Fibroblast of lung (primary cell): ENCODE results near the gene POPDC3.

Experiments used
- EZH2 ChIP-seq: IDR thresholded peaks from 2 replicates; pipeline ENCODE4 v1.5.1; 2012; ENCODE audit warnings: low read length, control low read depth, mild to moderate bottlenecking; ENCODE audit errors: missing control alignments
- TF ChIP-seq, protein P1 (sequence below), 2 donors: IDR thresholded peaks in 1 of 2; conservative IDR thresholded peaks in 1 of 2; 1 replicate in 1 of 2; 2 replicates in 1 of 2; pipeline ENCODE4 v1.5.1; 2011 to 2012; ENCODE audit warnings: low read length in 2 of 2, control low read depth in 1 of 2, inconsistent platforms in 1 of 2, low read depth in 1 of 2, mild to moderate bottlenecking in 1 of 2

DNA sequence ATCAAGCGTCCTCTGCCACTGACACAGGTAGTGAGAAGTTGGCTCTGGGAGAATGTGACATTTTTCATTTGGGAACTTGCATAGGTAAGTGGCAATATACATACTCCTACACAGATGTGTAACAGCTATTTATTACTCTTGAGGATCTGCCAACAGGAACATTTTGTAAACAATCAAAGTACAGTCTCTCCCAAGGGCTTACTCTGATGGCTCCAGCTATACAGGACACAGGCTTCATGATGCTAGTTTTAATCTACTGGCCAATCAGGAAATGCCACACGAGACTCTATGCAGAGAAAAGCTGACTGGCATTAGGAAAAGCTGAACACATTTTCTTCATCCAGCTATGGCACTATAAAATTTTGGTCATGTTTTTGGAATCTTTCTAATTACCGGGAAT is 57.8 kb downstream of the POPDC3 start:
- TF ChIP-seq, protein P1, sequence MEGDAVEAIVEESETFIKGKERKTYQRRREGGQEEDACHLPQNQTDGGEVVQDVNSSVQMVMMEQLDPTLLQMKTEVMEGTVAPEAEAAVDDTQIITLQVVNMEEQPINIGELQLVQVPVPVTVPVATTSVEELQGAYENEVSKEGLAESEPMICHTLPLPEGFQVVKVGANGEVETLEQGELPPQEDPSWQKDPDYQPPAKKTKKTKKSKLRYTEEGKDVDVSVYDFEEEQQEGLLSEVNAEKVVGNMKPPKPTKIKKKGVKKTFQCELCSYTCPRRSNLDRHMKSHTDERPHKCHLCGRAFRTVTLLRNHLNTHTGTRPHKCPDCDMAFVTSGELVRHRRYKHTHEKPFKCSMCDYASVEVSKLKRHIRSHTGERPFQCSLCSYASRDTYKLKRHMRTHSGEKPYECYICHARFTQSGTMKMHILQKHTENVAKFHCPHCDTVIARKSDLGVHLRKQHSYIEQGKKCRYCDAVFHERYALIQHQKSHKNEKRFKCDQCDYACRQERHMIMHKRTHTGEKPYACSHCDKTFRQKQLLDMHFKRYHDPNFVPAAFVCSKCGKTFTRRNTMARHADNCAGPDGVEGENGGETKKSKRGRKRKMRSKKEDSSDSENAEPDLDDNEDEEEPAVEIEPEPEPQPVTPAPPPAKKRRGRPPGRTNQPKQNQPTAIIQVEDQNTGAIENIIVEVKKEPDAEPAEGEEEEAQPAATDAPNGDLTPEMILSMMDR (conservative IDR thresholded peaks at IDR 0.05 in 1 of 2, IDR thresholded peaks at IDR 0.05 in 1 of 2; ENCODE audit: low read depth in 1 of 2, low read length in 2 of 2), result no peak
- no peak for TF ChIP-seq EZH2
